OCI-LY3 (cell line): ENCODE measurements around the gene CAMSAP2.

Experiments used
- EZH2phosphoT487 ChIP-seq: fragments of 200-600 bp; shearing (Covaris generic); IDR thresholded peaks from 2 replicates; pipeline ENCODE4 v1.6.1; 2018; ENCODE audit warnings: antibody characterized with exemption, mixed run types, low read depth
- TF ChIP-seq, protein P1 (sequence below): fragments of 200-600, 300-600 bp; sonication (generic); IDR thresholded peaks from 2 replicates; pipeline ENCODE4 v1.5.1; 2014; ENCODE audit warnings: antibody characterized with exemption, low read length, low read depth

DNA sequence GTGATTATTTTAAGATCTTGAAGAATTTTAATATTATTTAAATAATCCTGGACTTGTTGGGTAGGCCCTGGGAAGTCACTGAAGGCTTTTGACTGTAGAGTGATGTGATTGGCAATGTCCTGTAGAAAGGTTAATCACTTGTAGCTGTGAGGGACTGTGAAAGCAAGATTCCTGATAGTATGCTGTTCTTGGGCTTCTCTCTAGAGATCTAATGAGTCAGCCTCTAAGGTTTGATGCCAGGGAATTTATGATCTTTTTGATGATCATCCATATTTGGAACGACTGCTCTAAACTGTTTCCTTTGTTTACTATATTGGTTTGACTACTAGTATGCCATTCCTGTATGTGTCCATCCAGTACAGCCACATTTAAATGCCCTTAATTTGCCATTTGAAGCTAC lies 56.5 kb downstream of the CAMSAP2 start:
- TF ChIP-seq EZH2phosphoT487 = no peak
- TF ChIP-seq, protein P1, sequence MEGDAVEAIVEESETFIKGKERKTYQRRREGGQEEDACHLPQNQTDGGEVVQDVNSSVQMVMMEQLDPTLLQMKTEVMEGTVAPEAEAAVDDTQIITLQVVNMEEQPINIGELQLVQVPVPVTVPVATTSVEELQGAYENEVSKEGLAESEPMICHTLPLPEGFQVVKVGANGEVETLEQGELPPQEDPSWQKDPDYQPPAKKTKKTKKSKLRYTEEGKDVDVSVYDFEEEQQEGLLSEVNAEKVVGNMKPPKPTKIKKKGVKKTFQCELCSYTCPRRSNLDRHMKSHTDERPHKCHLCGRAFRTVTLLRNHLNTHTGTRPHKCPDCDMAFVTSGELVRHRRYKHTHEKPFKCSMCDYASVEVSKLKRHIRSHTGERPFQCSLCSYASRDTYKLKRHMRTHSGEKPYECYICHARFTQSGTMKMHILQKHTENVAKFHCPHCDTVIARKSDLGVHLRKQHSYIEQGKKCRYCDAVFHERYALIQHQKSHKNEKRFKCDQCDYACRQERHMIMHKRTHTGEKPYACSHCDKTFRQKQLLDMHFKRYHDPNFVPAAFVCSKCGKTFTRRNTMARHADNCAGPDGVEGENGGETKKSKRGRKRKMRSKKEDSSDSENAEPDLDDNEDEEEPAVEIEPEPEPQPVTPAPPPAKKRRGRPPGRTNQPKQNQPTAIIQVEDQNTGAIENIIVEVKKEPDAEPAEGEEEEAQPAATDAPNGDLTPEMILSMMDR = no peak
